ENCODE measurements around the gene SNN.

SNN gene

GRCh38 chr16:11635113-11635652 lies 33.1 kb upstream of the SNN start:
- no peak for DNase-seq (ENCODE audit: low spot score)

- no peak for DNase-seq (ENCODE audit: low spot score)
Observed at GRCh38 chr16:11635679-11636171, 32.5 kb upstream of the SNN start.

- no peak for DNase-seq (ENCODE audit: low spot score)
Observed at GRCh38 chr16:11636172-11636721, 32.0 kb upstream of the SNN start.

GRCh38 chr16:11637320-11637719 lies 30.9 kb upstream of the SNN start:
- DNase-seq (ENCODE audit: low spot score) = no peak

- DNase-seq (ENCODE audit: low spot score) = no peak
Observed at GRCh38 chr16:11638140-11638539, 30.1 kb upstream of the SNN start.

GRCh38 chr16:11639008-11639562 lies 29.2 kb upstream of the SNN start:
- DNase-seq (ENCODE audit: low spot score) = no peak

GRCh38 chr16:11639925-11640899 lies 28.0 kb upstream of the SNN start:
- DNase-seq (ENCODE audit: low spot score) = no peak

- DNase-seq (ENCODE audit: low spot score) = no peak
Observed at GRCh38 chr16:11640987-11641817, 27.1 kb upstream of the SNN start.

GRCh38 chr16:11642765-11643116 lies 25.5 kb upstream of the SNN start:
- no peak for DNase-seq (ENCODE audit: low spot score)

- no peak for DNase-seq (ENCODE audit: low spot score)
Observed at GRCh38 chr16:11649276-11649675, 19.0 kb upstream of the SNN start.

- no peak for DNase-seq (ENCODE audit: low spot score)
Observed at GRCh38 chr16:11650641-11651591, 17.3 kb upstream of the SNN start.

GRCh38 chr16:11651796-11652195 lies 16.5 kb upstream of the SNN start:
- DNase-seq (ENCODE audit: low spot score) = no peak

- DNase-seq (ENCODE audit: low spot score) = no peak
Observed at GRCh38 chr16:11655655-11656054, 12.6 kb upstream of the SNN start.

GRCh38 chr16:11657556-11657955 lies 10.7 kb upstream of the SNN start:
- DNase-seq (ENCODE audit: low spot score) = no peak

GRCh38 chr16:11658896-11659708 lies 9.2 kb upstream of the SNN start:
- DNase-seq (ENCODE audit: low spot score) = no peak

- no peak for DNase-seq (ENCODE audit: low spot score)
Observed at GRCh38 chr16:11660565-11660964, 7.7 kb upstream of the SNN start.

GRCh38 chr16:11662582-11662981 lies 5.7 kb upstream of the SNN start:
- DNase-seq (ENCODE audit: low spot score) = no peak

GRCh38 chr16:11665071-11665491 lies 3.2 kb upstream of the SNN start:
- no peak for DNase-seq (ENCODE audit: low spot score)

- no peak for DNase-seq (ENCODE audit: low spot score)
Observed at GRCh38 chr16:11666103-11667055, 1.9 kb upstream of the SNN start.

Measured in left forelimb (tissue), 1 donor.